Astrocyte (in vitro differentiated cells and primary cell): ENCODE results near the gene EVA1C. TPM values are rescaled to one million over a fixed set of nuclear protein-coding genes. Genes with fewer than 3 reads are reported as not detected.
"Not testable (repeated sequence)": the region's sequence is repeated elsewhere in the genome, so short reads cannot be mapped to it uniquely, and the experiment has no call there.

Experiments
- DNase-seq: peaks from one replicate; pipeline ENCODE4 v3.0.0-alpha.2; 2010; ENCODE audit warnings: low read depth
- FAIRE-seq: peaks from 2 replicates; lab custom pipeline; 2011; peaks lifted over from hg19 to GRCh38; lab: Jason Lieb, UNC
- H2AFZ ChIP-seq: 2 replicates; pipeline ENCODE4 v1.6.0; 2012; ENCODE audit warnings: low read depth, low read length, inconsistent platforms
- H3K27ac ChIP-seq: 2 replicates; pipeline ENCODE4 v1.5.1; 2011; ENCODE audit warnings: low read depth, low read length, inconsistent platforms
- H3K27me3 ChIP-seq: 2 replicates; pipeline ENCODE4 v1.6.0; 2011; ENCODE audit warnings: low read length, inconsistent platforms; ENCODE audit not compliant: insufficient read depth
- H3K36me3 ChIP-seq: 2 replicates; pipeline ENCODE4 v1.5.1; 2011; ENCODE audit warnings: low read length, inconsistent platforms; ENCODE audit not compliant: insufficient read depth
- H3K4me1 ChIP-seq: 2 replicates; pipeline ENCODE4 v1.5.1; 2011; ENCODE audit warnings: low read length, inconsistent platforms; ENCODE audit not compliant: insufficient read depth
- H3K4me2 ChIP-seq: 2 replicates; pipeline ENCODE4 v1.6.0; 2012; ENCODE audit warnings: low read length, inconsistent platforms
- H3K4me3 ChIP-seq: 2 replicates; pipeline ENCODE4 v1.5.1; 2011; ENCODE audit warnings: low read depth, mild to moderate bottlenecking, low read length, inconsistent platforms; ENCODE audit not compliant: insufficient read depth
- H3K79me2 ChIP-seq: 2 replicates; pipeline ENCODE4 v1.6.0; 2012; ENCODE audit warnings: mild to moderate bottlenecking, low read length, inconsistent platforms; ENCODE audit not compliant: insufficient read depth
- H3K9ac ChIP-seq: 2 replicates; pipeline ENCODE4 v1.6.0; 2012; ENCODE audit warnings: mild to moderate bottlenecking, low read length, inconsistent platforms
- H3K9me3 ChIP-seq: 2 replicates; pipeline ENCODE4 v1.5.1; 2012; ENCODE audit warnings: low read depth, mild to moderate bottlenecking, low read length, inconsistent platforms; ENCODE audit not compliant: insufficient read depth
- H4K20me1 ChIP-seq: 2 replicates; pipeline ENCODE4 v1.6.0; 2012; ENCODE audit warnings: low read length, inconsistent platforms; ENCODE audit not compliant: insufficient read depth
- H3K27ac Mint-ChIP-seq: one replicate; pipeline ENCODE4 v1.8.0; 2021; ENCODE audit warnings: mild to moderate bottlenecking, mixed read lengths; ENCODE audit not compliant: unreplicated experiment
- H3K27me3 Mint-ChIP-seq: one replicate; pipeline ENCODE4 v1.8.0; 2021; ENCODE audit warnings: low read depth, mixed read lengths; ENCODE audit not compliant: unreplicated experiment
- H3K36me3 Mint-ChIP-seq: one replicate; pipeline ENCODE4 v1.8.0; 2021; ENCODE audit warnings: low read depth, mixed read lengths; ENCODE audit not compliant: unreplicated experiment
- H3K4me1 Mint-ChIP-seq: one replicate; pipeline ENCODE4 v1.8.0; 2021; ENCODE audit warnings: low read depth, mixed read lengths; ENCODE audit not compliant: unreplicated experiment
- H3K4me3 Mint-ChIP-seq: one replicate; pipeline ENCODE4 v1.8.0; 2021; ENCODE audit warnings: mild to moderate bottlenecking, moderate library complexity, mixed read lengths; ENCODE audit not compliant: unreplicated experiment
- H3K9me3 Mint-ChIP-seq: one replicate; pipeline ENCODE4 v1.8.0; 2021; ENCODE audit warnings: mild to moderate bottlenecking, mixed read lengths; ENCODE audit not compliant: unreplicated experiment
- EZH2 ChIP-seq: IDR thresholded peaks from 2 replicates; pipeline ENCODE4 v1.6.1; 2012; ENCODE audit warnings: mild to moderate bottlenecking, low read length, inconsistent platforms; ENCODE audit not compliant: insufficient read depth
- total RNA-seq: library from RNA; stranded (reverse); gene quantifications from 2 replicates; pipeline ENCODE4 v1.2.1, GENCODE V29; 2021
- TF ChIP-seq, protein P1 (sequence below): IDR thresholded peaks from 2 replicates; pipeline ENCODE4 v1.5.1; 2011; ENCODE audit warnings: low read depth, mild to moderate bottlenecking, inconsistent platforms, low read length, moderate library complexity; ENCODE audit not compliant: insufficient read depth

The EVA1C gene
- total RNA-seq, 1 donor from 2014 or later = not detected

DNA sequence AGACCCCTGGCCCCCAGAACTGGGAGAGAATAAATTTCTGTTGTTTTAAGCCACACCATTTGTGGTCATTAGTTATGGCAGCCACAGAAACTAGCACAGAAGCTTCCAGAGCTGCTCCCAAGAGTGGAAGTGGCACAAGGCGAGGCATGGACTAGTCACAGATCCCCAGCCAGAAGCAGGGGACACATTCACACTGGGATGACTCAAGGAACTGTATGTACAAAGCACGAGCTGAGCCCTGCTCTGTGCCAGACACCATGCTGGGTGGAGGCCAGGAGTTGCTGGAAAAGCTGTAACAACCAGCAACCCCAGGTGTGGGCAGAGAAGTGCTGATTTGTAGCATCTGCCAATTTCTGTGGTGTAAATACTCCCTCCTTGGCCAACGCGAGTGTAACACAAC, 117.2 kb downstream of the EVA1C start:
- no peak overlapping the region for H3K9ac ChIP-seq
- no peaks in the 10 kb centered on the region for H3K36me3 ChIP-seq
- H3K4me3 ChIP-seq = no peak overlapping the region
- TF ChIP-seq EZH2 = no peak
- TF ChIP-seq, protein P1, sequence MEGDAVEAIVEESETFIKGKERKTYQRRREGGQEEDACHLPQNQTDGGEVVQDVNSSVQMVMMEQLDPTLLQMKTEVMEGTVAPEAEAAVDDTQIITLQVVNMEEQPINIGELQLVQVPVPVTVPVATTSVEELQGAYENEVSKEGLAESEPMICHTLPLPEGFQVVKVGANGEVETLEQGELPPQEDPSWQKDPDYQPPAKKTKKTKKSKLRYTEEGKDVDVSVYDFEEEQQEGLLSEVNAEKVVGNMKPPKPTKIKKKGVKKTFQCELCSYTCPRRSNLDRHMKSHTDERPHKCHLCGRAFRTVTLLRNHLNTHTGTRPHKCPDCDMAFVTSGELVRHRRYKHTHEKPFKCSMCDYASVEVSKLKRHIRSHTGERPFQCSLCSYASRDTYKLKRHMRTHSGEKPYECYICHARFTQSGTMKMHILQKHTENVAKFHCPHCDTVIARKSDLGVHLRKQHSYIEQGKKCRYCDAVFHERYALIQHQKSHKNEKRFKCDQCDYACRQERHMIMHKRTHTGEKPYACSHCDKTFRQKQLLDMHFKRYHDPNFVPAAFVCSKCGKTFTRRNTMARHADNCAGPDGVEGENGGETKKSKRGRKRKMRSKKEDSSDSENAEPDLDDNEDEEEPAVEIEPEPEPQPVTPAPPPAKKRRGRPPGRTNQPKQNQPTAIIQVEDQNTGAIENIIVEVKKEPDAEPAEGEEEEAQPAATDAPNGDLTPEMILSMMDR = no peak
- no peaks in the 10 kb centered on the region for H3K79me2 ChIP-seq
- H3K27ac Mint-ChIP-seq = no peak overlapping the region
- no peaks in the 10 kb centered on the region for H3K36me3 Mint-ChIP-seq
- H3K4me3 Mint-ChIP-seq = no peak overlapping the region
- no peak for FAIRE-seq
- H3K4me1 ChIP-seq = peaks cover under 1% of the 10 kb centered on the region
- no peak overlapping the region for H3K27ac ChIP-seq
- no peaks in the 10 kb centered on the region for H4K20me1 ChIP-seq
- peaks cover 10% of the 10 kb centered on the region for H3K9me3 Mint-ChIP-seq
- no peaks in the 10 kb centered on the region for H3K4me1 Mint-ChIP-seq
- no peaks in the 10 kb centered on the region for H3K27me3 Mint-ChIP-seq
- no peaks in the 10 kb centered on the region for H3K27me3 ChIP-seq
- no peaks in the 10 kb centered on the region for H3K9me3 ChIP-seq
- no peak for DNase-seq
- H2AFZ ChIP-seq = no peak overlapping the region
- no peak overlapping the region for H3K4me2 ChIP-seq

DNA sequence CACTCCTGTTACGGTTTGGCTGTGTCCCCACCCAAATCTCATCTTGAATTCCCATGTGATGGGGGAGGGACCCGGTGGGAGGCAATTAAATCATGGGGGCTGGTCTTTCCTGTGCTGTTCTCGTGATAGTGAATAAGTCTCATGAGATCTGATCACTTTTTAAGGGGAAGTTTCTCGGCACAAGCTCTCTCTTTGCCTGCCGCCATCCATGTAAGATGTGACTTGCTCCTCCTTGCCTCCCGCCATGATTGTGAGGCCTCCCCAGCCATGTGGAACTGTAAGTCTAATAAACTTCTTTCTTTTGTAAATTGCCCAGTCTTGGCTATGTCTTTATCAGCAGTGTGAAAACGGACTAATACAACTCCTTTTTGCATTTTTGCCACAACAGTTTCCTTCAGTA, 118.3 kb downstream of the EVA1C start:
- H3K4me3 ChIP-seq, H2AFZ ChIP-seq, H4K20me1 ChIP-seq, H3K4me3 Mint-ChIP-seq, H3K4me2 ChIP-seq, H3K27me3 Mint-ChIP-seq, H3K36me3 Mint-ChIP-seq, H3K27ac ChIP-seq, H3K27me3 ChIP-seq, H3K9ac ChIP-seq, H3K27ac Mint-ChIP-seq, DNase-seq, H3K4me1 Mint-ChIP-seq, H3K79me2 ChIP-seq, H3K4me1 ChIP-seq, H3K9me3 ChIP-seq, FAIRE-seq, H3K9me3 Mint-ChIP-seq, H3K36me3 ChIP-seq: not testable (repeated sequence)

DNA sequence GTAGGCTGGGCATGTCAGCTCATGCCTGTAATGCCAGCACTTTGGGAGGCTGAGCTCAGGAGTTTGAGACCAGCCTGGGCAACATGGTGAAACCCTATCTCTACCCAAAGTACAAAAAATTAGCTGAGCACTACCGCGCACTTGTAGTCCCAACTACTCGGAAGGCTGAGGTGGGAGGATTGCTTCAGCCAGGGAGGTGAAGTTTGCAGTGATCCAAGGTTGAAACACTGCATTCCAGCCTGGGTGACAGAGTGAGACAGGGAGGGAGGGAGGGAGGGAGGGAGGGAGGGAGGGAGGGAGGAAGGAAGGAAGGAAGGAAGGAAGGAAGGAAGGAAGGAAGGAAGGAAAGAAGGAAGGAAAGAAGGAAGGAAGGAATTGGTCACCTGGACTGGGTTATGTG, 119.1 kb downstream of the EVA1C start:
- FAIRE-seq, H3K4me3 Mint-ChIP-seq, H3K27ac Mint-ChIP-seq, H3K9me3 ChIP-seq, H3K36me3 Mint-ChIP-seq, H3K4me1 ChIP-seq, H4K20me1 ChIP-seq, H3K27me3 Mint-ChIP-seq, DNase-seq, H3K27me3 ChIP-seq, H3K4me1 Mint-ChIP-seq, H2AFZ ChIP-seq, H3K9ac ChIP-seq, H3K27ac ChIP-seq, H3K79me2 ChIP-seq, H3K9me3 Mint-ChIP-seq, H3K4me3 ChIP-seq, H3K4me2 ChIP-seq, H3K36me3 ChIP-seq: not testable (repeated sequence)

DNA sequence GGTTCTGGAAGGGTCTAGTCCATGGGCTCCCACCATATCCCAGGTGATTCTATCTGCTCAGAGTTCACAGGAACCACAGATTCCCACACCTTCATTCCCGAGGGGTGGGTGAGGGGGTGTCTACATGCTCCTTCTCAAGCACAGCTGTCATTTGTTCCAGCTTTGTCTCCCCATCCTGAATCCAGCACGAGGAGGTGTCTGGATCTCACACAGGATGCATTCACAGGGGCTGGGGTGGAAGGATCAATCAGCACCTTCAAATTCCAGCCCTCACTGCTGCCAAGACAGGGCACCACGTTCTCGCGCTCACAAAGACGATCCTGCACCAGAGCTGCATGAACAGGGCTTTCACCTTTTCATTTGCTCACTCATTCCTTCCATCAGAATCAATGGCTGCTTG, 120.1 kb downstream of the EVA1C start:
- H3K9ac ChIP-seq = no peak overlapping the region
- FAIRE-seq = no peak
- Mint-ChIP-seq H3K27me3 (no peaks in the 10 kb centered on the region), H3K27ac (no peak overlapping the region), H3K4me1 (no peaks in the 10 kb centered on the region), H3K36me3 (no peaks in the 10 kb centered on the region), H3K4me3 (no peak overlapping the region), H3K9me3 (peaks cover 10% of the 10 kb centered on the region)
- H3K4me2 ChIP-seq = no peak overlapping the region
- no peak for TF ChIP-seq EZH2
- TF ChIP-seq, protein P1 = no peak
- H3K27me3 ChIP-seq = no peaks in the 10 kb centered on the region
- H2AFZ ChIP-seq = no peak overlapping the region
- DNase-seq = no peak
- no peaks in the 10 kb centered on the region for H4K20me1 ChIP-seq
- H3K9me3 ChIP-seq = no peaks in the 10 kb centered on the region
- no peaks in the 10 kb centered on the region for H3K36me3 ChIP-seq
- H3K4me3 ChIP-seq = no peak overlapping the region
- no peaks in the 10 kb centered on the region for H3K4me1 ChIP-seq
- H3K27ac ChIP-seq = no peak overlapping the region
- H3K79me2 ChIP-seq = no peaks in the 10 kb centered on the region
